Measurements from ENCODE around the gene SPEG. TPM values are rescaled to one million over a fixed set of nuclear protein-coding genes. Genes with fewer than 3 reads are reported as not detected.

Gene SPEG
- total RNA-seq, 1 experiment from 2014 or later = 30.7 TPM

- DNase-seq (no peak), ATAC-seq (no peak)
- Histone ChIP-seq H3F3A (ENCODE audit: low read length, unreplicated experiment) (no peaks in the 10 kb centered on the region), H3K4me2 (ENCODE audit: low read length) (no peak overlapping the region), H3K27me3 (ENCODE audit: low read length) (no peaks in the 10 kb centered on the region), H3K4me1 (ENCODE audit: insufficient read depth, low read length) (no peaks in the 10 kb centered on the region), H3K4me3 (ENCODE audit: low read length) (no peak overlapping the region), H3K9ac (ENCODE audit: low read length) (no peak overlapping the region), H2AFZ (ENCODE audit: low read length) (no peak overlapping the region), H3K27ac (ENCODE audit: low read length) (no peak overlapping the region), H3K79me2 (ENCODE audit: low read length) (no peaks in the 10 kb centered on the region), H3K9me2 (replicated peaks; ENCODE audit: low read length) (no peaks in the 10 kb centered on the region), H4K20me1 (ENCODE audit: low read length) (no peaks in the 10 kb centered on the region), H3K9me3 (ENCODE audit: low read length) (no peaks in the 10 kb centered on the region), H3K36me3 (ENCODE audit: low read depth, low read length) (no peaks in the 10 kb centered on the region)
- CTCF ChIA-PET = no interaction called here
- BruUV-seq (replicated peaks) = no TSS peak
- intact Hi-C loops (cut with micrococcal nuclease) = no loop called here
- POLR2A ChIA-PET (ENCODE audit: unreplicated experiment) = no interaction called here
- TF ChIP-seq EZH2phosphoT487 (IDR thresholded peaks at IDR 0.05; ENCODE audit: borderline replicate concordance, low read length) (no peak), CTCF (conservative IDR thresholded peaks at IDR 0.05; ENCODE audit: low read depth, low read length) (no peak), EZH2 (IDR thresholded peaks at IDR 0.05; ENCODE audit: low read length, unreplicated experiment) (no peak)
These were observed 54.7 kb downstream of the SPEG start for GRCh38 chr2:219489315-219489714.

DNA sequence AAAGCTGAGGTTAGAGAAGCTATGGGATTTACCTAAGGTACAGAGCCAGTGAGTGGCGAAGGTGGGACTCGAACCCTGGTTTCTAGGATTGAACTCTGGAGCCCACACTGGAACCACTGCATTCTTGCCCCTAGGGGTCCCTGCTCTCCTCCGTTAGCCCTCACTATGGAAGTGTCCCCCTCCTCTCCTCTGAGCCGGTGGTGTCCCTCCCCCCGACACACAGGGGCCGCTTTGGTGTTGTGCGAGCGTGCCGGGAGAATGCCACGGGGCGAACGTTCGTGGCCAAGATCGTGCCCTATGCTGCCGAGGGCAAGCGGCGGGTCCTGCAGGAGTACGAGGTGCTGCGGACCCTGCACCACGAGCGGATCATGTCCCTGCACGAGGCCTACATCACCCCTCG is 55.5 kb downstream of the SPEG start:
- ChIA-PET POLR2A (ENCODE audit: unreplicated experiment) (no interaction called here), CTCF (no interaction called here)
- no TSS peak for BruUV-seq (replicated peaks)

More for the DNA sequence above, 55.5 kb downstream of the SPEG start:
- Histone ChIP-seq H4K20me1 (ENCODE audit: low read length) (no peaks in the 10 kb centered on the region), H3K27me3 (ENCODE audit: low read length) (no peaks in the 10 kb centered on the region), H3K27ac (ENCODE audit: low read length) (no peak overlapping the region), H3K9me3 (ENCODE audit: low read length) (no peaks in the 10 kb centered on the region), H3K4me2 (ENCODE audit: low read length) (no peak overlapping the region), H3K9me2 (replicated peaks; ENCODE audit: low read length) (no peaks in the 10 kb centered on the region), H2AFZ (ENCODE audit: low read length) (no peak overlapping the region), H3K79me2 (ENCODE audit: low read length) (no peaks in the 10 kb centered on the region), H3K4me3 (ENCODE audit: low read length) (no peak overlapping the region), H3K36me3 (ENCODE audit: low read depth, low read length) (no peaks in the 10 kb centered on the region), H3K4me1 (ENCODE audit: insufficient read depth, low read length) (no peaks in the 10 kb centered on the region), H3K9ac (ENCODE audit: low read length) (no peak overlapping the region), H3F3A (ENCODE audit: low read length, unreplicated experiment) (no peaks in the 10 kb centered on the region)
- DNase-seq = no peak
- intact Hi-C loops (cut with micrococcal nuclease) = no loop called here
- ATAC-seq = no peak
- TF ChIP-seq CTCF (conservative IDR thresholded peaks at IDR 0.05; ENCODE audit: low read depth, low read length) = 0 out of 2 replicates have a peak, but pooled peaks have one; percentile 14
- TF ChIP-seq EZH2phosphoT487 (IDR thresholded peaks at IDR 0.05; ENCODE audit: borderline replicate concordance, low read length) = no peak
- TF ChIP-seq EZH2 (IDR thresholded peaks at IDR 0.05; ENCODE audit: low read length, unreplicated experiment) = no peak

All from PC-3 (cell line).